HCT116 (cell line): ENCODE data around the gene CDHR5. TPM values are rescaled to one million over a fixed set of nuclear protein-coding genes. Genes with fewer than 3 reads are reported as not detected.

Experiments
- ATAC-seq: fragments of 200-7000 bp; cut with Tn5 transposase; 2 replicates; pipeline ENCODE4 v1.9.1; 2020; ENCODE audit warnings: mild to moderate bottlenecking, moderate library complexity
- BruUV-seq: library from RNA; stranded (reverse); fragments of 400-500 nt; replicated peaks from 2 replicates; lab custom pipeline; 2021; lab: Mats Ljungman, UMichigan
- CTCF ChIA-PET: fragments of 300-600 bp; sonication (Branson Sonifier 250); formaldehyde crosslinking; loops from one replicate; lab custom pipeline; 2021; ENCODE audit warnings: antibody characterized with exemption; lab: Charles Lee
- POLR2A ChIA-PET: fragments of 300-600, 350-600 bp; sonication (Branson Sonifier 250); formaldehyde crosslinking; loops from one replicate; lab custom pipeline; 2021; ENCODE audit warnings: antibody characterized with exemption; lab: Charles Lee
- RAD21 ChIA-PET, 2 experiments: fragments of 300-600 bp; sonication (Branson Sonifier 250); formaldehyde crosslinking; loops; one replicate each; lab custom pipeline; 2023; ENCODE audit warnings: low total read pairs in 2 of 2; ENCODE audit not compliant: uncharacterized antibody in 2 of 2, unreplicated experiment in 2 of 2, low non-redundant PET in 1 of 2; lab: Charles Lee
- DNase-seq: peaks from one replicate; pipeline ENCODE4 v3.0.0-alpha.2; 2010; ENCODE audit warnings: low read depth, low spot score
- H2AFZ ChIP-seq: fragments of 200-600 bp; shearing (Covaris generic), sonication (generic); 2 replicates; pipeline ENCODE4 v1.6.1; 2017; ENCODE audit warnings: low read depth, mixed run types, mixed read lengths, antibody characterized with exemption, low read length; ENCODE audit not compliant: poor library complexity, severe bottlenecking
- H3K27ac ChIP-seq: 2 replicates; pipeline ENCODE4 v1.5.1; 2012; ENCODE audit warnings: low read depth, low read length
- H3K27me3 ChIP-seq: fragments of 200-600 bp; sonication (generic); 2 replicates; pipeline ENCODE4 v1.6.1; 2016; ENCODE audit warnings: mixed run types, low read length, mixed read lengths; ENCODE audit not compliant: insufficient read depth
- H3K36me3 ChIP-seq, 2 experiments: fragments of 200-500 bp in 1 of 2; fragments of 200-600 bp in 1 of 2; sonication (Bioruptor generic) in 1 of 2; sonication (generic) in 1 of 2; 2 replicates each; pipeline versions ENCODE4 v1.5.1 to v1.6.1; 2014 to 2016; ENCODE audit warnings: low read length in 2 of 2, inconsistent platforms in 1 of 2, mixed read lengths in 1 of 2, mixed run types in 1 of 2; ENCODE audit not compliant: insufficient read depth in 2 of 2, control insufficient read depth in 1 of 2
- H3K4me1 ChIP-seq, 2 experiments: fragments of 200-600 bp in 1 of 2; sonication (generic) in 1 of 2; 2 replicates each; pipeline versions ENCODE4 v1.5.1 to v1.6.1; 2012 to 2017; ENCODE audit warnings: low read length in 2 of 2, inconsistent platforms in 1 of 2, mild to moderate bottlenecking in 1 of 2, mixed read lengths in 1 of 2, mixed run types in 1 of 2, moderate library complexity in 1 of 2; ENCODE audit not compliant: insufficient read depth in 2 of 2, control insufficient read depth in 1 of 2
- H3K4me2 ChIP-seq: fragments of 200-600 bp; sonication (generic); 2 replicates; pipeline ENCODE4 v1.6.1; 2017; ENCODE audit warnings: mixed run types, low read length, mixed read lengths
- H3K4me3 ChIP-seq, 2 experiments: fragments of 200-600 bp in 1 of 2; sonication (generic) in 1 of 2; replicated peaks in 1 of 2; 2 replicates each; pipeline ENCODE4 v1.5.1; 2011 to 2016; ENCODE audit warnings: low read length in 2 of 2, control low read depth in 1 of 2, low read depth in 1 of 2, mild to moderate bottlenecking in 1 of 2, mixed read lengths in 1 of 2, mixed run types in 1 of 2
- H3K79me2 ChIP-seq: fragments of 200-600 bp; sonication (generic); 2 replicates; pipeline ENCODE4 v1.6.1; 2017; ENCODE audit warnings: mild to moderate bottlenecking, mixed run types, low read length, moderate library complexity, mixed read lengths; ENCODE audit not compliant: insufficient read depth
- H3K9ac ChIP-seq: fragments of 200-600 bp; sonication (generic); 2 replicates; pipeline ENCODE4 v1.6.1; 2016; ENCODE audit warnings: low read length, mixed read lengths
- H3K9me2 ChIP-seq: fragments of 200-600 bp; sonication (generic), shearing (Covaris generic); 2 replicates; pipeline ENCODE4 v1.6.1; 2017; ENCODE audit warnings: mixed run types, mild to moderate bottlenecking, moderate library complexity; ENCODE audit not compliant: insufficient read depth
- H3K9me3 ChIP-seq, 2 experiments: fragments of 200-500 bp in 1 of 2; fragments of 200-600 bp in 1 of 2; sonication (Bioruptor generic) in 1 of 2; sonication (generic) in 1 of 2; 2 replicates each; pipeline ENCODE4 v1.6.1; 2014 to 2017; ENCODE audit warnings: low read length in 2 of 2, mixed read lengths in 2 of 2, inconsistent platforms in 1 of 2, low read depth in 1 of 2, mild to moderate bottlenecking in 1 of 2, mixed run types in 1 of 2, moderate library complexity in 1 of 2; ENCODE audit not compliant: control insufficient read depth in 1 of 2, insufficient read depth in 1 of 2
- H4K20me1 ChIP-seq: fragments of 200-600 bp; sonication (generic), shearing (Covaris generic); 2 replicates; pipeline ENCODE4 v1.6.1; 2017; ENCODE audit warnings: mixed run types, mild to moderate bottlenecking, moderate library complexity; ENCODE audit not compliant: insufficient read depth
- CBX3 ChIP-seq: IDR thresholded peaks from 2 replicates; pipeline ENCODE4 v1.6.1; 2012; ENCODE audit warnings: low read depth
- EGR1 ChIP-seq: IDR thresholded peaks from 2 replicates; pipeline ENCODE4 v1.6.1; 2012; ENCODE audit warnings: low read depth
- EZH2 ChIP-seq: fragments of 200-600 bp; sonication (generic); IDR thresholded peaks from 2 replicates; pipeline ENCODE4 v1.6.1; 2017; ENCODE audit warnings: antibody characterized with exemption, mixed run types
- EZH2phosphoT487 ChIP-seq: fragments of 200-600 bp; IDR thresholded peaks from 2 replicates; pipeline ENCODE4 v1.6.1; 2018; ENCODE audit warnings: antibody characterized with exemption, borderline replicate concordance
- FOSL1 ChIP-seq: IDR thresholded peaks from 2 replicates; pipeline ENCODE4 v1.6.1; 2012; ENCODE audit warnings: low read depth
- JUND ChIP-seq: IDR thresholded peaks from 2 replicates; pipeline ENCODE4 v1.6.1; 2012
- POLR2A ChIP-seq: IDR thresholded peaks from 2 replicates; pipeline ENCODE4 v1.7.0; 2011; ENCODE audit warnings: borderline replicate concordance; ENCODE audit not compliant: insufficient read depth, insufficient read length; ENCODE audit errors: extremely low read depth
- RAD21 ChIP-seq: IDR thresholded peaks from 2 replicates; pipeline ENCODE4 v1.6.1; 2012; ENCODE audit warnings: low read depth, mild to moderate bottlenecking
- SIN3A ChIP-seq: IDR thresholded peaks from 2 replicates; pipeline ENCODE4 v1.6.1; 2012; ENCODE audit warnings: low read depth
- SP1 ChIP-seq: IDR thresholded peaks from 2 replicates; pipeline ENCODE4 v1.6.1; 2012; ENCODE audit warnings: low read depth
- SRF ChIP-seq: IDR thresholded peaks from 2 replicates; pipeline ENCODE4 v1.6.1; 2012; ENCODE audit warnings: low read depth
- TCF7L2 ChIP-seq: IDR thresholded peaks from 2 replicates; pipeline ENCODE4 v1.7.0; 2011; ENCODE audit warnings: borderline replicate concordance, inconsistent platforms; ENCODE audit not compliant: insufficient read depth, insufficient read length; ENCODE audit errors: extremely low read depth
- YY1 ChIP-seq: IDR thresholded peaks from 2 replicates; pipeline ENCODE4 v1.6.1; 2011; ENCODE audit warnings: low read length, low read depth, moderate library complexity, mild to moderate bottlenecking; ENCODE audit not compliant: insufficient replicate concordance; ENCODE audit errors: extremely low read depth
- ZFX ChIP-seq: fragments of 450-650 bp; IDR thresholded peaks from 2 replicates; pipeline ENCODE4 v1.6.1; 2017
- ZNF274 ChIP-seq: fragments of 200-500 bp; sonication (Bioruptor generic); IDR thresholded peaks from 2 replicates; pipeline ENCODE4 v1.6.1; 2014; ENCODE audit warnings: mild to moderate bottlenecking, low read depth, low read length, inconsistent platforms
- intact Hi-C: fragments of 100-400 bp; cut with micrococcal nuclease; formaldehyde crosslinking; loops from 2 replicates; pipeline ENCODE4 v1.10.0; 2022
- total RNA-seq: library from RNA; stranded (reverse); gene quantifications from one replicate; pipeline ENCODE4 v1.2.1, GENCODE V29; 2021; ENCODE audit not compliant: unreplicated experiment
- TF ChIP-seq, protein P1 (sequence below): IDR thresholded peaks from 2 replicates; pipeline ENCODE4 v1.6.1; 2012; ENCODE audit warnings: low read depth
- TF ChIP-seq, protein P2 (sequence below): IDR thresholded peaks from 2 replicates; pipeline ENCODE4 v1.6.1; 2011; ENCODE audit warnings: mild to moderate bottlenecking, low read length, moderate library complexity; ENCODE audit not compliant: insufficient replicate concordance; ENCODE audit errors: extremely low read depth
- TF ChIP-seq, protein P3 (sequence below): IDR thresholded peaks from 2 replicates; pipeline ENCODE4 v1.6.1; 2012
- TF ChIP-seq, protein P4 (sequence below), 3 experiments: fragments of 200-600 bp in 1 of 3; sonication (generic) in 1 of 3; IDR thresholded peaks in 2 of 3; conservative IDR thresholded peaks in 1 of 3; 2 replicates each; pipeline ENCODE4 v1.5.1; 2012 to 2017; ENCODE audit warnings: low read depth in 2 of 3, low read length in 2 of 3, antibody characterized with exemption in 1 of 3, borderline replicate concordance in 1 of 3, control low read depth in 1 of 3, mild to moderate bottlenecking in 1 of 3, mixed read lengths in 1 of 3, mixed run types in 1 of 3, moderate library complexity in 1 of 3; ENCODE audit not compliant: insufficient read depth in 1 of 3
- TF ChIP-seq, protein P5 (sequence below): IDR thresholded peaks from 2 replicates; pipeline ENCODE4 v1.6.1; 2012

Gene CDHR5
- total RNA-seq, 1 experiment from 2014 or later = not detected

DNA sequence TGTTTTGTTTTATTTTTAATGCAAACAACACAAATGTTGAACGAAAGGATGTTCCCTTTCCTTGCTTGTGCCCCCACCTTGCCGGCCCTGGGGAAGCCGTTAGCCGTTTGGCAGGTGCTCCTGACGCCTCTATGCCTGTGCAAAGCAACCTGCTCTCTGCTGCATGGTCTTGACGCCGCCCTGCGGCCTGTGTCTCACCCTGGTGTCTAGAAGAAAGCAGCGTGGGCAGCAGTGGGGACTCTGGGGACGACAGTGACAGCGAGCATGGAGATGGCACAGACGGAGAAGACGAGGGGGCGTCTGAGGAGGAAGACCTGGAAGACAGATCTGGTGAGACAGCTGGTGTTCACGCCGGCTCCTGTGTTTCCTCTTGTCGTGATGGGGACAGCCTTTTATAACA, 43.0 kb downstream of the CDHR5 start:
- intact Hi-C loops = no loop called here
- peaks cover 12 to 17% of the 10 kb centered on the region in 2 experiments for H3K4me1 ChIP-seq
- no peaks in the 10 kb centered on the region for H3K9me3 ChIP-seq
- peaks cover 19 to 35% of the 10 kb centered on the region in 2 experiments; a peak in 3 of 4 replicates for H3K36me3 ChIP-seq
- H2AFZ ChIP-seq = no peak overlapping the region
- no peaks in the 10 kb centered on the region for H3K9me2 ChIP-seq
- H3K79me2 ChIP-seq = peaks cover 93% of the 10 kb centered on the region
- no peaks in the 10 kb centered on the region for H3K27me3 ChIP-seq
- no TSS peak for BruUV-seq
- no peaks in the 10 kb centered on the region; the same call in 1 of the 2 replicates for H4K20me1 ChIP-seq
- ATAC-seq (no peak), DNase-seq (no peak)
- TF ChIP-seq, protein P1, sequence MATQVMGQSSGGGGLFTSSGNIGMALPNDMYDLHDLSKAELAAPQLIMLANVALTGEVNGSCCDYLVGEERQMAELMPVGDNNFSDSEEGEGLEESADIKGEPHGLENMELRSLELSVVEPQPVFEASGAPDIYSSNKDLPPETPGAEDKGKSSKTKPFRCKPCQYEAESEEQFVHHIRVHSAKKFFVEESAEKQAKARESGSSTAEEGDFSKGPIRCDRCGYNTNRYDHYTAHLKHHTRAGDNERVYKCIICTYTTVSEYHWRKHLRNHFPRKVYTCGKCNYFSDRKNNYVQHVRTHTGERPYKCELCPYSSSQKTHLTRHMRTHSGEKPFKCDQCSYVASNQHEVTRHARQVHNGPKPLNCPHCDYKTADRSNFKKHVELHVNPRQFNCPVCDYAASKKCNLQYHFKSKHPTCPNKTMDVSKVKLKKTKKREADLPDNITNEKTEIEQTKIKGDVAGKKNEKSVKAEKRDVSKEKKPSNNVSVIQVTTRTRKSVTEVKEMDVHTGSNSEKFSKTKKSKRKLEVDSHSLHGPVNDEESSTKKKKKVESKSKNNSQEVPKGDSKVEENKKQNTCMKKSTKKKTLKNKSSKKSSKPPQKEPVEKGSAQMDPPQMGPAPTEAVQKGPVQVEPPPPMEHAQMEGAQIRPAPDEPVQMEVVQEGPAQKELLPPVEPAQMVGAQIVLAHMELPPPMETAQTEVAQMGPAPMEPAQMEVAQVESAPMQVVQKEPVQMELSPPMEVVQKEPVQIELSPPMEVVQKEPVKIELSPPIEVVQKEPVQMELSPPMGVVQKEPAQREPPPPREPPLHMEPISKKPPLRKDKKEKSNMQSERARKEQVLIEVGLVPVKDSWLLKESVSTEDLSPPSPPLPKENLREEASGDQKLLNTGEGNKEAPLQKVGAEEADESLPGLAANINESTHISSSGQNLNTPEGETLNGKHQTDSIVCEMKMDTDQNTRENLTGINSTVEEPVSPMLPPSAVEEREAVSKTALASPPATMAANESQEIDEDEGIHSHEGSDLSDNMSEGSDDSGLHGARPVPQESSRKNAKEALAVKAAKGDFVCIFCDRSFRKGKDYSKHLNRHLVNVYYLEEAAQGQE = no peak
- no peak for TF ChIP-seq POLR2A
- TF ChIP-seq, protein P2, sequence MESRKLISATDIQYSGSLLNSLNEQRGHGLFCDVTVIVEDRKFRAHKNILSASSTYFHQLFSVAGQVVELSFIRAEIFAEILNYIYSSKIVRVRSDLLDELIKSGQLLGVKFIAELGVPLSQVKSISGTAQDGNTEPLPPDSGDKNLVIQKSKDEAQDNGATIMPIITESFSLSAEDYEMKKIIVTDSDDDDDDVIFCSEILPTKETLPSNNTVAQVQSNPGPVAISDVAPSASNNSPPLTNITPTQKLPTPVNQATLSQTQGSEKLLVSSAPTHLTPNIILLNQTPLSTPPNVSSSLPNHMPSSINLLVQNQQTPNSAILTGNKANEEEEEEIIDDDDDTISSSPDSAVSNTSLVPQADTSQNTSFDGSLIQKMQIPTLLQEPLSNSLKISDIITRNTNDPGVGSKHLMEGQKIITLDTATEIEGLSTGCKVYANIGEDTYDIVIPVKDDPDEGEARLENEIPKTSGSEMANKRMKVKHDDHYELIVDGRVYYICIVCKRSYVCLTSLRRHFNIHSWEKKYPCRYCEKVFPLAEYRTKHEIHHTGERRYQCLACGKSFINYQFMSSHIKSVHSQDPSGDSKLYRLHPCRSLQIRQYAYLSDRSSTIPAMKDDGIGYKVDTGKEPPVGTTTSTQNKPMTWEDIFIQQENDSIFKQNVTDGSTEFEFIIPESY = no peak
- TF ChIP-seq EZH2phosphoT487 = no peak
- TF ChIP-seq CBX3 = no peak
- TF ChIP-seq, protein P3, sequence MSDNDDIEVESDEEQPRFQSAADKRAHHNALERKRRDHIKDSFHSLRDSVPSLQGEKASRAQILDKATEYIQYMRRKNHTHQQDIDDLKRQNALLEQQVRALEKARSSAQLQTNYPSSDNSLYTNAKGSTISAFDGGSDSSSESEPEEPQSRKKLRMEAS = no peak
- no peak for TF ChIP-seq FOSL1
- TF ChIP-seq YY1 = no peak
- TF ChIP-seq EGR1 = no peak
- no peak for TF ChIP-seq SRF
- TF ChIP-seq SP1 = no peak
- TF ChIP-seq ZFX = no peak
- TF ChIP-seq SIN3A = no peak
- no peak for TF ChIP-seq JUND
- TF ChIP-seq, protein P4, sequence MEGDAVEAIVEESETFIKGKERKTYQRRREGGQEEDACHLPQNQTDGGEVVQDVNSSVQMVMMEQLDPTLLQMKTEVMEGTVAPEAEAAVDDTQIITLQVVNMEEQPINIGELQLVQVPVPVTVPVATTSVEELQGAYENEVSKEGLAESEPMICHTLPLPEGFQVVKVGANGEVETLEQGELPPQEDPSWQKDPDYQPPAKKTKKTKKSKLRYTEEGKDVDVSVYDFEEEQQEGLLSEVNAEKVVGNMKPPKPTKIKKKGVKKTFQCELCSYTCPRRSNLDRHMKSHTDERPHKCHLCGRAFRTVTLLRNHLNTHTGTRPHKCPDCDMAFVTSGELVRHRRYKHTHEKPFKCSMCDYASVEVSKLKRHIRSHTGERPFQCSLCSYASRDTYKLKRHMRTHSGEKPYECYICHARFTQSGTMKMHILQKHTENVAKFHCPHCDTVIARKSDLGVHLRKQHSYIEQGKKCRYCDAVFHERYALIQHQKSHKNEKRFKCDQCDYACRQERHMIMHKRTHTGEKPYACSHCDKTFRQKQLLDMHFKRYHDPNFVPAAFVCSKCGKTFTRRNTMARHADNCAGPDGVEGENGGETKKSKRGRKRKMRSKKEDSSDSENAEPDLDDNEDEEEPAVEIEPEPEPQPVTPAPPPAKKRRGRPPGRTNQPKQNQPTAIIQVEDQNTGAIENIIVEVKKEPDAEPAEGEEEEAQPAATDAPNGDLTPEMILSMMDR (IDR thresholded peaks at IDR 0.05 in 2 of 3, conservative IDR thresholded peaks at IDR 0.05 in 1 of 3; ENCODE audit: borderline replicate concordance in 1 of 3, insufficient read depth in 1 of 3, low read depth in 2 of 3, low read length in 2 of 3) = no peak
- TF ChIP-seq EZH2 = no peak
- TF ChIP-seq RAD21 = no peak
- TF ChIP-seq, protein P5, sequence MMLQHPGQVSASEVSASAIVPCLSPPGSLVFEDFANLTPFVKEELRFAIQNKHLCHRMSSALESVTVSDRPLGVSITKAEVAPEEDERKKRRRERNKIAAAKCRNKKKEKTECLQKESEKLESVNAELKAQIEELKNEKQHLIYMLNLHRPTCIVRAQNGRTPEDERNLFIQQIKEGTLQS = no peak
- TF ChIP-seq ZNF274 = no peak
- no peak for TF ChIP-seq TCF7L2
- ChIA-PET CTCF (no interaction called here), POLR2A (no interaction called here), RAD21 (no interaction called here)
- H3K9ac ChIP-seq = no peak overlapping the region
- no peak overlapping the region for H3K27ac ChIP-seq
- no peak overlapping the region for H3K4me2 ChIP-seq
- H3K4me3 ChIP-seq = no peak overlapping the region
